ENCODE measurements around the gene DDX1.
A peak's percentile ranks its signal among the peaks of the same experiment; 100 is the strongest.
"Not testable (repeated sequence)": the region's sequence is repeated elsewhere in the genome, so short reads cannot be mapped to it uniquely, and the experiment has no call there.

Gene DDX1

DNA sequence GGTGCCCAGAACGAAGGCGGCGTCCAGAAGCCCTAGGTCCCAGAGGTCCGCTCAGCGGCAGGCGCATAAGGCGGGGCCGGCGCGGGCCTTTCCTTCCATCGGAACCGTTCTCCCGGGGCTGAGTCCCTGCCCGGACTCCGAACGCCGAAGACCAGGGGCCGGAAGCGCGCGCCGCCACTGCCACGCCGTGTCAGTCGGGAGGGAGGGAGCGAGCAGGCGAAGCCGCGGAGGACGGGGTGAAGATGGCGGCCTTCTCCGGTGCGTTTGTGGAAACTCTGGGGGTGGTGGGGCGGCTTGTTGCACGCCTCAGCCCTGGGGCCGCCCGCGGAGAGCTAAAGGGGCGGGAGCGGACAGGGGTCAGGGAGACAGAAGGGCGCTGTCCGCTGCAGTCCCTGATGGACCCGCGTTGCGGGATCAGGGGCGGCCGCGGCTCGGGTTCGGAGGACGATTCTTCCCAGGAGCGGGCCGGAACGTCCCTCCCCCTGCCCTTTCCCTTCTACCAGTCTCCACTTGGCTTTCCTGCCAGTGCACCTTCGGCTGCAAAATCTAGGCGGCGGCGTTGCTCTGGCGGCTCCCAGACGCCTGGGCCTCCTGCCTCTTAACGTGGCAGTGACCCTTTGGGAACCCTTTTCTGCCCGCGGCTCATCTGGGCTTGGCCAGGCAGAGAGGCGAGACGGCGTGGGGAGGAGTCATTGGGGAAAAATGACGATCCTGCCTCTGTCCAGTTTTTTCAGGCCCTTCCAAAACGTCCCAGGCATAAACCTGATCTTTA lies at the start of gene DDX1:
Gene DDX1, plus strand, starts transcription at position 177 of the 772 bp plus-strand sequence. Its CDS starts 66 bp downstream, at position 243.
- peak; percentile 87 for DNase-seq (ENCODE audit: low read depth, low spot score)
- H3K4me3 ChIP-seq (ENCODE audit: low read depth, low read length) = peak within 1 kb of the TSS; percentile 85
- no peak for TF ChIP-seq CTCF (IDR thresholded peaks at IDR 0.05; ENCODE audit: low read depth, low read length)
- in situ Hi-C loops (cut with HindIII; ENCODE audit: low sequenced_read_pairs) = no loop called here

- H3K4me3 ChIP-seq (ENCODE audit: low read depth, low read length); in situ Hi-C loops (cut with HindIII; ENCODE audit: low sequenced_read_pairs); DNase-seq (ENCODE audit: low read depth, low spot score): not testable (repeated sequence)
Observed at GRCh38 chr2:15542269-15542668, 49.4 kb upstream of the DDX1 start.

DNA sequence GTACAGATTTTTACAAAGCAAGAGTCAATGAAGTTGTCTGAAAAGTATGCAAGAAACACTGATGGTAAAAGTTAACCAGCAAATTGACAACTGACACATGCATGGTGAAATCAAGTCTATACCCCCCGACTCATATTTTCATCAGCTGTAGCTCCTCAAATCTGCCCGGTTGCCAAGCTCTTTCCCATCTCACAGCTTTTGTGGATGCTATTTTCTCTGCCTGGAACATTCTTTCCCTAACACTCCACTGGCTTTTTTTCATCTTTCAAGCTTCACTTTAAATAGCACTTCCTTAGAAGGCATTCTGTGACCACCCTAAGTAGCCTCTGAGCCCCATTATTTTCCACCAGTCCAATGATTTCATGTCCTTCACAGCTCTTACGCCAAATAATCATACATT lies 48.6 kb upstream of the DDX1 start:
- no peak overlapping the region for H3K4me3 ChIP-seq (ENCODE audit: low read depth, low read length)
- no peak for TF ChIP-seq CTCF (IDR thresholded peaks at IDR 0.05; ENCODE audit: low read depth, low read length)
- in situ Hi-C loops (cut with HindIII; ENCODE audit: low sequenced_read_pairs) = no loop called here
- DNase-seq (ENCODE audit: low read depth, low spot score) = no peak

DNA sequence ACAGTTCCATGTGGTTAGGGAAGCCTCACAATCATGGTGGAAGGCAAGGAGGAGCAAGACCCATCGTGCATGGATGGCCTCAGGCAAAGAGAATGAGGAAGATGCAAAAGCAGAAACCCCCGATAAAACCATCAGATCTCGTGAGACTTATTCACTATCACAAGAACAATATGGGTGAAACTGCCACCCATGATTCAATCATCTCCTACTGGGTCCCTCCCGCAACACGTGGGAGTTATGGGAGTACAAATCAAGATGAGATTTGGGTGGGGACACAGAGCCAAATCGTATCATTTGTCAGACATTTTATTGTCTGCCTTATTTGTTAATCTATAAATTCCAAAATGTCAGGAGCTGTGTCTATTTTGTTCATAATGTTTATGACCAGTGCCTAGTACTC lies 48.1 kb upstream of the DDX1 start:
- no peak overlapping the region for H3K4me3 ChIP-seq (ENCODE audit: low read depth, low read length)
- in situ Hi-C loops (cut with HindIII; ENCODE audit: low sequenced_read_pairs) = no loop called here
- TF ChIP-seq CTCF (IDR thresholded peaks at IDR 0.05; ENCODE audit: low read depth, low read length) = no peak

DNA sequence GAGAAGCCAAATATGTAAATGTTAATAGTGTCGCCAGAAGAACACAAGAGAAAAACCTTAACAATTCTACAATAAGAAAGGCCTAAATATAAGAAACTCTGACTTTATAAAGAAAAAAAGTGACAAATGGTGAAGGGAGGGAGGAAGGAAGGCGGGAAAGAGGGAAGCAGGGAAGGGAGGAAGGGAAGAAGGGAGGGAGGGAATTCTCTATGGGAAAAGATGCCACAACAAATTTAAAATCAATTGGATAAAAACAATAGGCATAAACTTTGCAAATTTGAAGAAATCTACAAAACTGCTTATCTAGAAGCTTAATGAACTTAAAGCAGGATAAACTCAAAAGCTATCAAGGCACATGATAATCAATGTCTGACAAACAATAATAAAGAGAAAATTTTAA lies 47.4 kb upstream of the DDX1 start:
- H3K4me3 ChIP-seq (ENCODE audit: low read depth, low read length) = no peak overlapping the region
- no peak for TF ChIP-seq CTCF (IDR thresholded peaks at IDR 0.05; ENCODE audit: low read depth, low read length)
- DNase-seq (ENCODE audit: low read depth, low spot score) = no peak
- in situ Hi-C loops (cut with HindIII; ENCODE audit: low sequenced_read_pairs) = no loop called here

More for the DNA sequence above, 48.1 kb upstream of the DDX1 start:
- no peak for DNase-seq (ENCODE audit: low read depth, low spot score)

DNA sequence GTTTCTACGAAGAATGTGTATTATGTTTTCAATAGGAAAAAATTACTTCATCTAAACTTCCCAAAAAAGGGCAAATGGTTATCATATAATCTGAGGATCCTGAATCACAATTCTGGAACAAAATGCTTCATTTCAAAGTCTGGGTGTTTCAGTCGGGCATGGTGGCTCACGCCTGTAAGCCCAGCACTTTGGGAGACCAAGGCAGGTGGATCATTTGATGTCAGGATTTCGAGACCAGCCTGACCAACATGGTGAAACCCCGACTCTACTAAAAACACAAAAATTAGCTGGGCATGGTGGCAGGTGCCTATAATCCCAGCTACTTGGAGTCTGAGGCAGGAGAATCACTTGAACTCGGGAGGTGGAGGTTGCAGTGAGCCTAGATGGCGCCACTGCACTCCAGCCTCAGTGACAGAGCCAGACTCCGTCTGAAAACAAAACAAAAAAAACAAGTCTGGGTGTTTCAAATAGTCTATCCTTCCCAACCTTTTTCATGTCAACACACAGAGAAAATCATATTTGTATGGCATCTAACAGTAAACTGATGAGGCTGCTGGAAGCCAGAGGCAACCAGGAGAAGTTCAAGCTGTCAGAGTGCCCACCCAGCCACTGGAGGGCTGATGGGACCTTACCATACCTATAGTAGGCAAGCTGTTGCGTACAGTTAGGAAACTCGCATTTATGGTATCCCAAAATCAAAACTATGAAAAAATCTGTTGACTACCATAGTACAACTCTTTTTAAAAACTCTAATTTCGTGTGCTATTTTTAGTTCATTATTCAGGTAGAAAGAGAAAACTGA lies 45.2 kb upstream of the DDX1 start:
- TF ChIP-seq CTCF (IDR thresholded peaks at IDR 0.05; ENCODE audit: low read depth, low read length) = peak; percentile 13
- in situ Hi-C loops (cut with HindIII; ENCODE audit: low sequenced_read_pairs) = no loop called here
- DNase-seq (ENCODE audit: low read depth, low spot score) = no peak
- H3K4me3 ChIP-seq (ENCODE audit: low read depth, low read length) = no peak overlapping the region
